GM21381 (cell line): ENCODE measurements around the gene PRSS36.
"Not testable (repeated sequence)": the region's sequence is repeated elsewhere in the genome, so short reads cannot be mapped to it uniquely, and the experiment has no call there.

Experiments used
- ATAC-seq: cut with Tn5 transposase; IDR thresholded peaks from one replicate; pipeline ENCODE4 v1.9.1; 2021; ENCODE audit warnings: mild to moderate bottlenecking, moderate library complexity; ENCODE audit not compliant: unreplicated experiment

Gene PRSS36

DNA sequence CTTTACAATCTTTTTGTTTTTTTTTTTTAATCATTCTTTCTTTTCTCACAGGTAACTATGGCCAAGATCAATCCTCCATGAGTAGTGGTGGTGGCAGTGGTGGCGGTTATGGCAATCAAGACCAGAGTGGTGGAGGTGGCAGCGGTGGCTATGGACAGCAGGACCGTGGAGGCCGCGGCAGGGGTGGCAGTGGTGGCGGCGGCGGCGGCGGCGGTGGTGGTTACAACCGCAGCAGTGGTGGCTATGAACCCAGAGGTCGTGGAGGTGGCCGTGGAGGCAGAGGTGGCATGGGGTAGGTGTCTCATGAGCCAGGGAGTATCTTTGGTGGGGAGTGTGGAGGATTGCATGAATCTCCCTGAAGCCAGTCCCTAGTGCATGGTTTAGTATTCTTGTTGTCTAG is 35.0 kb upstream of the PRSS36 start:
- no peak for ATAC-seq

DNA sequence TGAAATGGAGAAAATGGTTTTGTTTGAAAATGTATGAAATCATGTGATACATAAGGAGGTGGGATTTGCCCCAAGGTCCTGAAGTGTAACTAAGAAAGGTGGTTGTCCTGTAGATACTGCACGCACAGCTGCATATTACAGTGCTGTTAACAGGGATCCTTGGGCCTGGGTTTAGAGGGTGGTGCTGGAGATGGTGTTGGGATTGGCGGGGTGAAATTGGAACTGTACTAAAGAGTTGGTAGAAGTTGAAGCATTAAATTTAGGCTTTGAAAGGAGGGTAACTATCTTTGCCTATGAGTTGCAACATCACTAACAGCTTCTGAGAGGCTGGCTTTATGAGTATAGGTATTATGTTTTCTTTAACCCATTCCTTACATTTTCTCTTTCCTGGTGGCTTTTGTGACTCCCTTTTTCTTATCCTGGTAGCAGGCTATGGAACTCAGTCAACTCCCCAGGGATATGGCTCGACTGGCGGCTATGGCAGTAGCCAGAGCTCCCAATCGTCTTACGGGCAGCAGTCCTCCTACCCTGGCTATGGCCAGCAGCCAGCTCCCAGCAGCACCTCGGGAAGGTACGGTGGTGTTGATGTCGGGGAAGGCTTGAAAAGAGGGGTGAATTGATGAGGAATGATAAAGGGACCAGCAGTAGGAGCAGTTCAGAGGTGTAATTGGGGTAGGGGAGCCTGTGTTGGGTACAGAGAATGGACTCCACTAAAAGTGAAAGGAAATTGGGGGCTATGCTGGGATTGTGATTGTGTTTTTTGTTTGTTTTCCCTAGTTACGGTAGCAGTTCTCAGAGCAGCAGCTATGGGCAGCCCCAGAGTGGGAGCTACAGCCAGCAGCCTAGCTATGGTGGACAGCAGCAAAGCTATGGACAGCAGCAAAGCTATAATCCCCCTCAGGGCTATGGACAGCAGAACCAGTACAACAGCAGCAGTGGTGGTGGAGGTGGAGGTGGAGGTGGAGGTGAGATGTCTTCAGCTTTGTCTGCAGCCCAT is 33.9 kb upstream of the PRSS36 start:
- no peak for ATAC-seq

DNA sequence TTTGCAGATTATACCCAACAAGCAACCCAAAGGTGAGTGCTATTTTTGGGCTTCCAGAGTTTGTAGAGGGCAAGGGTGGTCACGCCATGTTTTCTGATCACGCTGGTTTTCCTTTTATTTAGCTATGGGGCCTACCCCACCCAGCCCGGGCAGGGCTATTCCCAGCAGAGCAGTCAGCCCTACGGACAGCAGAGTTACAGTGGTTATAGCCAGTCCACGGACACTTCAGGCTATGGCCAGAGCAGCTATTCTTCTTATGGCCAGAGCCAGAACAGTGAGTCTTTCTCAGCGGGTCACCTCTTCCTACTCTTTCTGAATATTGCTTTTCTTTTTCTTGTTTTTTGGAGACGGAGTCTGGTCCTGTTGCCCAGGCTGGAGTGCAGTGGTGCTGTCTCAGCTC is 32.5 kb upstream of the PRSS36 start:
- no peak for ATAC-seq

DNA sequence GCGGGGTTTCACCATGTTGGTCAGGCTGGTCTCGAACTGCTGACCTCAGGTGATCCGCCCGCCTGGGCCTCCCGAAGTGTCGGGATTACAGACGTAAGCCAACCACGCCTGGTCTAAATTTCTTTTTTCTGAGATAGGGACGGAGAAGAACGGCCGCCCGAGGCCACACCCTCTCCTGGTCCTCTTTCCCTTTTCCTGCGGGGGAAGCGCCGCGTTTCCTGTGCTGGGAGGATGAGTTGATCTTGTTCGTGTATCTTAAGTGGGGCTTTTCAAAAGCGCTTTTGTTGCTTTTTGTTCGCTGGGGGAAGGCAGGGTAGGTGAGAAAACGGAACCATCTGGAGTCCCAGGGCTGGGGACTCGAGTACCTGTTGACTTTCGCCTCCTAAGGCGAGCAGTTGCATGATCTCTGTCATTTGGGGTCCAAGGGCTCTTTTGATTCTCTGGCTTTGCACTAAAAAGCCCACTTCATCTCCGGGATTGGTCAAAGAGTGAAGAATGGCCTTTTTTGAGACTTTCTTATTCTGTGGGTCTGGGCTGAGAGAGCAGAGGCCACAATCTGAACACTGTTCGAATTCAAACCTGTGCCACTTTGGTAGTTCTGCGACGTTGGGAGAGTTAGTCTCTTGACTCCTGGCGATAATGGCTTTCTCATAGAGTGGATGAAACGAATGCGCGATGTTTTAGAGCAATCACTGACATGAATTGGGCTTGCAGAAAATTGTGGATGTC is 31.4 kb upstream of the PRSS36 start:
- no peak for ATAC-seq

DNA sequence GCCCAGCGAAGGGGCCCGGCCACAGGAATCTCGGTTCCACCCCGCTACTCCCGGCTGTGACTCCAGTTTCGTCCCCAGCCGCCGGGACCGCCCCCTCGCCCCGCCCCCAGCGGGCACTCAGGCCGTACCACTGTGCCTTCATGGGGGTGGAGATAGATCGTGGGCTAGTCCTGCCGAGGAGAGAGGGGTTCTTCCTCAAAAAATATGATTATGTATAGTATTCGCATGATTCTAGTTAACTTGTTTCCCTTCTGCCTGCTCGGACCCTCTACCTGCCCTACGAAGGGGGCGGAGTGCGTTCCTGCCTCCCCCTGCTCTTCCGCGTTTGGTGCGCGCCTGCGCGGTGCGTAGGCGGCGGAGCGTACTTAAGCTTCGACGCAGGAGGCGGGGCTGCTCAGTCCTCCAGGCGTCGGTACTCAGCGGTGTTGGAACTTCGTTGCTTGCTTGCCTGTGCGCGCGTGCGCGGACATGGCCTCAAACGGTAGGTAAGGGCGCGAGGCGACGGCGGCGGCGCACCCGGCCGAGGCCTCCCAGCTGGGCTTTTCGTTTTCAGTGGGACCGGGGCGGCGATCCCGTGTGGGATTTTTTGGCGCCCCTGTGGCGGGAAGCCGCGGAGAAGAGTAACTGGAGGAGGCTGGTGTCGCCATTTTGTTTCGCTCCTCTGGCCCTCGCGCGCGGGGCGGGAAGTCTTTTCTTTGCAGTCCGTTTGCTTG is 30.0 kb upstream of the PRSS36 start, which contains the start of gene FUS:
TSS of gene FUS (plus strand) at position 393 of the 713 bp plus-strand sequence. CDS start at position 469, 76 bp downstream.
- peak; percentile 53 for ATAC-seq

DNA sequence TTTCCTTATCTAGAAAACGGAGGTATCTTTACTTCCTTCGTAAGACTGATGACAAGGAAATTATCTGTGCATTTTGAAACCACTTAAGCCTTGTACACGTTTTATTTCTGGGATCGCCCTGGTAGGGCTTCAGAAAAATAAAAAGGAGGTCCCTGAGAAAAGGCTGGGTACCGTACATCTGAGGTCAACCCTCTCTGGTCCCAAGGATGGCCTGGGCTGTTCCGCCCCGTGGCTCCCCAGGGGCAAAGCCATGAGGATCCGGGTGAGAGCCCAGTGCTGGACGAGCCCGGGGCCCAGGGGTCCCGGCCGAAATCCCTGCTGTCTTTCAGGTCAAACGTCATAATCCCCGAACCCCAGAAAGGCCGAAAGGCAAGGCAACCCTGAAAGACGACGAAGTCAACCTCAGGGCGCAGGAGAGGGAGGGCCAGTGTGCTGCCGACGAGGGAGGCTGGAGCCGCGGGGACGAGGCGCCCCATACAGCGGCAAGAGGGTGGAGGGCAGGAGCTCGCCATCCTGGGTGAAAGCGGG is 29.4 kb upstream of the PRSS36 start:
- ATAC-seq = peak; percentile 4

DNA sequence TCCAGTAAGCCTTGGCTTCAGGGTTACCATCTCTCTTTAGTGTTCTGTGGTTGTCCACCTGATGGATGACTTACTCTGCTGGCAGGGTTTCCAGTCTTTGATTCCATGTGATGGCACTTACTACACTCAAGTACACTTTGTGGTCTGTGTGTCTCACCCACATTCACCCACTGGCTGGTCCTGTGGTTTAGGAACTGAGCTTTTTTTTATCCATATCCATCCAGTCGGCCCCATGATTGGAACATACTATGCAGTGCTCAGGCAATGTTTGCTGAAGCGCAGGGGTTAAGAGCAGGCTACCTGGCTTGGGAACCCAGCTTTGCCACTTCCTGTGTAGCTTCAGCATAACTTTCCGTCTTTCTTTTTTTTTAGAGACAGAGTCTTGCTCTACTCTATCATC is 27.3 kb upstream of the PRSS36 start:
- no peak for ATAC-seq

DNA sequence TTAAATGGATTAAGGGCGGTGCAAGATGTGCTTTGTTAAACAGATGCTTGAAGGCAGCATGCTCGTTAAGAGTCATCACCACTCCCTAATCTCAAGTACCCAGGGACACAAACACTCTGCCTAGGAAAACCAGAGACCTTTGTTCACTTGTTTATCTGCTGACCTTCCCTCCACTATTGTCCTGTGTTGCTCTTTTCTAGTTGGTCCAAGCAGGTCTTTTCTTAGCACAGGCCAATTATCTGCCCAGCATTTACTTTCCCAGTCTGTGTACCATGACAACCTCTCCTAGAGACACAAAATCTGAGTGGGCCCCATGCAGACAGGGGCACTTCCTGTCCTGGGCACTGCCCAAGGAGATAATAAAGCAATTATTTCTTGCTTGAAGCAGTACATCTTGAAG is 20.2 kb upstream of the PRSS36 start:
- ATAC-seq = not testable (repeated sequence)

DNA sequence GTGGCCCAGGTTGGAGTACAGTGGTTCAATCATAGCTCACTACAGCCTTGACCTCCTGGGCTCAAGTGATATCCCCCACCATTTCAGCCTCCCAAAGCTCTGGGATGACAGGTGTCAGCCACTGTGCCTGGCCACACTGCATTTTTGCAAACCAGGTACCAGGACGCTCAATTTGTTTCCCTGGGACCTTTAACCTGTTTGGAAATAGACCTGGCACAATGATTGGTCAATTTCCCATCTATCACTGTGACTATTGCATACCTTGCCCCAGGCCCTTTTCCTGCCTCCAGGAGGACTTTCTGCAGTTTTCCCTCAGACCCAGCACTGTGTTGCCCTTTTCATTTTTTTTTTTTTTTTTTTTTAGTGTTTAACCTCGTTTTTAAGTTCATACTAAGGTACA is 19.0 kb upstream of the PRSS36 start:
- ATAC-seq = no peak

DNA sequence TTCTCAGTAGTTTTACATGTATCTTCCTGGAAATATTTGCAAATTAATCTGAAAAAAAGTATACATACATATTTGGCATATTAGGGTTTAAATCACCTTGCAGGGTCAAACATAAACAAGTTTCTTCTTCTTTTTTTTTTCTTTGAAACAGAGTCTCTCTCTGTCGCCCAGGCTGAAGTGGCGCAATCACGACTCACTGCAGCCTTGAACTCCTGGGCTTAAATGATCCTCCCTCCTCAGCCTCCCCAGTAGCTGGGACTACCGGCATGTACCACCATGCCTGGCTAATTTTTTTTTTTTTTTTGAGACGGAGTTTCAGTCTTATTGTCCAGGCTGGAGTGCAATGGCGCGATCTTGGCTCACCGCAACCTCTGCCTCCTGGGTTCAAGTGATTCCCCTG is 17.4 kb upstream of the PRSS36 start:
- ATAC-seq = no peak

DNA sequence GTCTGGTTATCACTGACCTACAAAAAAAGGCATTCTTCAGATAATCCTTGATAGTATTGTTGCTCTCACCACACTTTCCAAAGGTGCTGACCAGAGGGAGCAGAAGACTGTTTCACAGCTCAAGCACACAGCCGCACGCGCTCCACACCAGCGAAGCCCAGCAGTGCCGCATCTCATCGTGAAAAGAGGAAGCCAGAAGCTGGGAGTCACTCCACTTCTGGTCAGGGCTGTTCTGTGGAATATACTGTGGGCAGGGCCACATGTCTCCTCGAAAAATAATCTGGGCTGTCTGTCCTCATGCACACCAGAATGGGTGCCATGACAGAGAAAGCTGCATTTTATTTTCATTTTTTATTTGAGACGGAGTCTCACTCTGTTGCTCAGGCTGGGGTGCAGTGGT is 7.3 kb upstream of the PRSS36 start:
- ATAC-seq = no peak

DNA sequence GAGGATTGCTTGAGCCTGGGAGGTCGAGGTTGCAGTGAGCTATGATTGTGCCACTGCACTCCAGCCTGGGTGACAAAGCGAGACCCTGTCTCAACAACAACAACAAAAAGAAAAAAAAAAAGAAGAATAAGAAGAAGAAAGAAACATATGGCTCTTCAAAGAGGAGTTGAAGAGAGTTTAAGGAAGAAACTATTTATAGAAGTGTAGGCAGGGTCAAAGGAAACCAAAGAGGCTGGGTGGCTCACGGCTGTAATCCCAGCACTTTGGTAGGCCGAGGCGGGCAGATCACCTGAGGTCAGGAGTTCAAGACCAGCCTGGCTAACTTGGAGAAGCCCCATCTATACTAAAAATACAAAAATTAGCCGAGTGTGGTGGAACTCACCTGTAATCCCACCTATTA is 1.1 kb upstream of the PRSS36 start:
- ATAC-seq = not testable (repeated sequence)

DNA sequence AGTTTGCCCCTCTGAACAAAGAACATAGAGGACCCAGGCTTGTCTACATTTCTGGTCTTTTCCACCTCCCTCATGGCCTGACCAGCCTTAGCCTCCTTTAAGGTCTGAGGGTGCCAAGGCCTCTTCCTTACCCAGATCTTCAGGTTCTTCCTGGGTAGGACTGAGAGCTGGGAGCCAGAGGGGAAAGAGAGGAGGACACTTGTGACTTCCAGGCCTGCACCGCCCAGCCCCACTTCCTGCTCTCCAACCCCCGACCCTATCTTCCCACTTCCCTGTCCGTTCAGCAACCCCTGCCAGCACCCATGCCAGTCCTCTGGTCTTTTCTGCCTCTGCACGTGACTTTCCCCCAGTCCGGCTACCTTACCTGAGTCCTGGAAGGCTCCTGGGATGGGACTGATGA is 534 bp downstream of the PRSS36 start:
- ATAC-seq = no peak

DNA sequence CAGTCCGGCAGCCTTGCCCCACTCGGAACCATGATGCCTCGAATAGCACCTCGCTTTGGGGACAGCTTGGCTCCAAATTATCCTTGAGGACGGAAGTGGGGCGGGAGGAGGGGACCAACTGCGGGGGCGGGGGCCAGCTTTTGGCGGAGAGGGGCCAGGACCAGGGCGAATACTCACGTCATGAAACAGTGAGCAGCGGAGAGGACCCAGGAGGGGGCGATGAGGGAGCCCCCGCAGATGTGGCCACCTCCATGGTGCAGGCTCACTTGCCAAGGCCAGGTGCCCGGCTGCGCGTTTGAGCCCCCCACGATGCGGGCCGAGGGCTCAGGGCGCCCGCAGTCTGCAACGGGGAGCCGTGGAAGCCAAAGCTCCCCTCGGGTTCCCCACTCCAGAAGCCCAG is 970 bp downstream of the PRSS36 start:
- no peak for ATAC-seq

DNA sequence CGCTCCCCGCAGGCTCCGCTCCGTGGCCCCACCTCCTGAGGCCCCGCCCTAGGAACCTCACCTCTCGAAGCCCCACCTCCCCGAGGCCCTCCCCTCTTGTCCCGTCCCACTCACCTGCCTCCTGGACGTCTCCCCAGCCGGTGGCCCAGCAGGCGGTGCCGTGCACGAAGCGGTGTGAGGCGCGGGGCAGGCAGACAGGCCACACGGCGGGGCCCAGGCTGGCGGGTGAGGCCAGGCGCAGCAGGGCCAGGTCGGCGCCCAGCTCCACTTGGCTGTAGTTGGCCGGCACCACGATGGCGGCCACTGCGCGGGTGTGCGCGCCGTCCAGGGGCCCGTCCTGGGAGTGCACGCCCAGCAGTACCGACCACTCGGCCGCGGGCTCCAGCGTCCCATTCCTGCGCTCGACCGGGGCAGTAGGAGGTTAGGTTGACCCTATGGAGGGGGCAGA is 1.6 kb downstream of the PRSS36 start:
- no peak for ATAC-seq

DNA sequence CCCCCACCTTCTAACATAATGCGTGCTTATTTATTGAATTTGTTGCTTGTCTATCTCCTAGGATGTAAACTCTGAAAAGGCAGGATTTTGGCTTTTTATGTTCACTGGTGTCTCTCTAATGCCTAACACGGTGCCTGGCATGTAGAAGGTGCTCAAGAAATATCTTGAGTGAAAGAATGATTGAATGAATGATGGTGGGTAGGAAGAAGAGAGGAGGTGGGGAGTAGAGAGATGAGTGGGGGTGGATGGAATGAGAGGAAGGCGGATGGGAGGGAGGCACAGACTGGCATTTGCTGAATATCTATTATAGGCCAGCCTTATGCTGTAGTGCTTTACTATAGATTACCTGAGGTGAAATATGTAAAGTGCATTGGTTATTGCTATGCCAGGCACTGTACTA is 2.3 kb downstream of the PRSS36 start:
- no peak for ATAC-seq

DNA sequence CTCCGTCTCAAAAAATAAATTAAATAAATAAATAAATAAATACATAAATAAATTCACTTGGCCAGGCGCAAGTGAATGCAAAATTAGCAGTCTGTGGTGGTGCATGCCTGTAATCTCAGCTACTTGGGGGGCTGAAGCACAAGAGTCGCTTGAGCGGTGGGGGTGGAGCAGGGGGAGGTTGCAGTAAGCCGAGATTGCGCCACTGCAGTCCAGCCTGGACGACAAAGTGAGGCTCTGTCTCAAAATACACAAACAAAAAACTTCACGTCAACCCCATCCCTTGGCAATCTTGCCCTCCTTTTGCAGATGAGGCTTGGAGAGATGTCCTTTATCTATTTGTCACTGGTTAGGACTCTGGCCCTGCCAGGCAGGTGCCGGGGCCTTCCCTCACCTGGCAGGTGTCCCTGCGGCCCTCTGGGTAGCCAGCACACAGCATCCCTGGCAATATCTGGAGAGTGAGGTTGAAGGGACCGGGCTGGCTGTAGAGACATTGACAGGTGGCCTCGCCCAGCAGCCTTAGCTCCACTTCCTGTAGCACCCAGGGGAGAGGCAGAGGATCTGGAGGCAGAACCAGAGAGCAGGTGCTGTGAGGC is 4.4 kb downstream of the PRSS36 start:
- no peak for ATAC-seq

DNA sequence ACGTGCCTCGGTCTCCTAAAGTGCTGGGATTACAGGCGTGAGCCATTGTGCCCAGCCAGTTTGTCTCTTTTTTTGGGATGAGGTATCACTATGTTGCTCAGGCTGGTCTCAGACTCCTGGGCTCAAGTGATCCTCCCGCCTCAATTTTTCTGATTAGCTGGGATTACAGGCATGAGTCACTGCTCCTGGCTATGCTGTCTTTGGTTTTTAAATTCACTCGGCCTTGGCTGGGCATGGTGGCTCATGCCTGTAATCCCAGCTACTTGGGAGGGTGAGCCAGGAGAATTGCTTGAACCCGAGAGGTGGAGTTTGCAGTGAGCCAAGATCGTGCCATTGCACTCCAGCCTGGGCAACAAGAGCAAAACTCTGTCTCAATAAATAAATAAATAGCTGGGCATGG is 5.4 kb downstream of the PRSS36 start:
- ATAC-seq = not testable (repeated sequence)

DNA sequence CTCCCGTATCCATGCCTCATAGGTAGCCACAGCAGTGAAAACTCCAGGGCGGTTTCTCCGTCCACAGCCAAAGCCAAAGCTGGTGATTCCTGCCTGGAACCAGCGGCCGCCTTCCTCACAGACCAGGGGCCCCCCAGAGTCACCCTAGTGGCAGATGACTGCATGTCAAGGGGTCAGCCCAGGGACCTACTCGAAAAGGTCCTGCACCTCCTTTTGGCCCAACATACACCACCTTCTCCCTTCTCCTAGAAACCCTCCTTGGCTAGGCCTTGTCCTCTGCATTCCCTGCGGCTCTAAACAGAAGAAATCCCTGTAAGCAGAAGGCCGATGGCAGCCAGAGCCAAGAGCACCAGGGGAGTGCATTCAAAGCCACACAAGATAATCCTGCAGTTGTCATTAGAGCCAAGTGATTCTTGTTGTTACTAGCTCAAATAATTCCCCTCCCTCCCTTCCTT is 6.1 kb downstream of the PRSS36 start:
- ATAC-seq = no peak

DNA sequence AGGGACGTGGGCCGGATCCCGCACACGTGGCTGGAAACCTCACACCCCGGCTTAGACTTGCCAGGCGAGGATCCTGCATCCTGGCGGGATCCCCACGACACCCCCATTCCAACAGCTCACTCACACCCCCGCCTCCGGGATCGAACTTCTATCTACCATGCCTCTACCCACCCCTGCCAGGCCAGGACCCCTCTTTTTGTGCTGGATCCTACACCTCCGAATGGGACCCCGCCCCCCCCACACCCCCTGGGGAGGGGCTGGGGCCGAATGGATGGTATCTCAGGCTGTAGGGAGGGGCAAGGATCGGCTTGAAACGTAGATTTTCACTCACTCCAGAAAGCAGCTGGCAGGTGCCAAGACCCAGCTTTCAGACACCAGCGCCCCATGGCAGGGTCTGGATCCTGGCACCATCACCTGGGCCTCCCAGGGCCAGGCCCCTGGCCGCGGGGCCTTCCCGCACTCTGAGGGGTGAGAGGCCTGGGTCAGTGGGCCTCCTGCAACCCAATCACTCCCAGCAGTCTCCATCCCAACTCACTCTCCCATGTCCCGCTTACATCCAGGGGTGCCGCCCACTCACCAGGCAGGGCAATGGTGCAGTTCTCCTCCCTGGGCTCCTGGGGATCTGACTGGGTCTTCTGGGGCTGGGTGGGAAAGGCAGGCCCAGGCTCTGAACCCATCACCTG is 6.7 kb downstream of the PRSS36 start:
- no peak for ATAC-seq
